ENCODE measurements around the gene POLE4. TPM values are rescaled to one million over a fixed set of nuclear protein-coding genes. Genes with fewer than 3 reads are reported as not detected.

Gene POLE4
- total and polyA plus RNA-seq, 2 experiments from 2014 or later = 20.6 to 134 TPM

- WGBS, 2 experiments (ENCODE audit: low coverage in 1 of 2, low lambda C conversion rate in 2 of 2, missing lambda C conversion rate in 2 of 2) = 86 to 91% methylated on average over 2 of the region's 2 CpGs
- H3K9ac ChIP-seq = no peak overlapping the region
- H3K27me3 ChIP-seq (replicated peaks; ENCODE audit: insufficient read depth) = no peaks in the 10 kb centered on the region
- no peaks in the 10 kb centered on the region; the same call in 1 of the 2 replicates for H4K20me1 ChIP-seq (ENCODE audit: insufficient read depth)
- H3F3A ChIP-seq (ENCODE audit: insufficient read depth) = peaks cover 6% of the 10 kb centered on the region; the same call in 1 of the 2 replicates
- TF ChIP-seq EZH2 (IDR thresholded peaks at IDR 0.05; ENCODE audit: insufficient read depth, poor library complexity, severe bottlenecking) (no peak), EZH2phosphoT487 (IDR thresholded peaks at IDR 0.05; ENCODE audit: insufficient read depth, low read depth) (no peak)
- DNase-seq = no peak
- H3K9me3 ChIP-seq (ENCODE audit: low read depth) = no peaks in the 10 kb centered on the region
- no peak overlapping the region for H3K27ac ChIP-seq
- H3K79me2 ChIP-seq (ENCODE audit: insufficient read depth) = no peaks in the 10 kb centered on the region
- no peak overlapping the region for H2AFZ ChIP-seq
- in situ Hi-C loops (cut with MboI) = loop anchor here (25.0 kb wide), 1 partner anchor 691 kb away; no protein-coding TSS in a partner anchor
- H3K9me2 ChIP-seq (ENCODE audit: insufficient read depth) = no peaks in the 10 kb centered on the region
- H3K4me1 ChIP-seq (ENCODE audit: insufficient read depth) = peaks cover 17% of the 10 kb centered on the region
- H3K36me3 ChIP-seq (ENCODE audit: low read depth) = no peaks in the 10 kb centered on the region
- no peak overlapping the region for H3K4me3 ChIP-seq
- H3K4me2 ChIP-seq (ENCODE audit: unreplicated experiment) = no peak overlapping the region
Measured at GRCh38 chr2:74921236-74921736, 37.2 kb upstream of the POLE4 start.

- Histone ChIP-seq H3K27ac (no peak overlapping the region), H3K27me3 (replicated peaks; ENCODE audit: insufficient read depth) (no peaks in the 10 kb centered on the region), H3K4me3 (no peak overlapping the region), H3K4me1 (ENCODE audit: insufficient read depth) (peaks cover 6% of the 10 kb centered on the region), H3K9me3 (ENCODE audit: low read depth) (no peaks in the 10 kb centered on the region), H2AFZ (no peak overlapping the region), H3K79me2 (ENCODE audit: insufficient read depth) (no peaks in the 10 kb centered on the region), H3K9ac (no peak overlapping the region), H3K36me3 (ENCODE audit: low read depth) (no peaks in the 10 kb centered on the region), H4K20me1 (ENCODE audit: insufficient read depth) (no peaks in the 10 kb centered on the region; the same call in 1 of the 2 replicates), H3K4me2 (ENCODE audit: unreplicated experiment) (no peak overlapping the region), H3F3A (ENCODE audit: insufficient read depth) (no peaks in the 10 kb centered on the region; the same call in 1 of the 2 replicates), H3K9me2 (ENCODE audit: insufficient read depth) (no peaks in the 10 kb centered on the region)
- in situ Hi-C loops (cut with MboI) = loop anchor here (25.0 kb wide), 1 partner anchor 690 kb away; no protein-coding TSS in a partner anchor
- DNase-seq = peak; percentile 28
- 76 to 85% methylated on average over 5 of the region's 5 CpGs for WGBS, 2 experiments (ENCODE audit: low coverage in 1 of 2, low lambda C conversion rate in 2 of 2, missing lambda C conversion rate in 2 of 2)
- TF ChIP-seq EZH2 (IDR thresholded peaks at IDR 0.05; ENCODE audit: insufficient read depth, poor library complexity, severe bottlenecking) = no peak
- TF ChIP-seq EZH2phosphoT487 (IDR thresholded peaks at IDR 0.05; ENCODE audit: insufficient read depth, low read depth) = no peak
Measured at GRCh38 chr2:74922592-74923227, 35.7 kb upstream of the POLE4 start.

GRCh38 chr2:74924463-74925265 is 33.8 kb upstream of the POLE4 start:
- in situ Hi-C loops (cut with MboI) = loop anchor here (25.0 kb wide), 1 partner anchor 688 kb away; no protein-coding TSS in a partner anchor

DNA sequence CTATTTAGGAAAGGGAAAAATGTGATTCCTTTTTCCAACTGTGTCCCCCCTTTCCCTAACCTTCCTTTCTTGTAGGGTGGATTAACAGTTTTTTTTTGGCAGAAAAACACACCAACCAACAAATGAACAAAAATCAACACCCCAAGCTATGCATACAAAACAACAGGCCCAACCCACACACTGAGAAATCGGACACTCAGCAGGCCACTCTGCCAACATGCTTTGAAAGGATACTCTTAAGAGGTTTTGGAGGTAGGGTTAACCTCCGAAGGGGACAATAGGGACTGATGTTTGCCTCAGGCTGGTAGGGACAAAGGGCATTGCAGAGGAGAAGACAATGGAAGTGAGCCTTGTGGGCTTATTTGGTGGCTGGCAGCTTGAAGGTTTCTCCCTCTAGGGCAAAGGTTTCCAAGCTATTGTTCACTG is 33.1 kb upstream of the POLE4 start:
- no peak overlapping the region for H3K4me2 ChIP-seq (ENCODE audit: unreplicated experiment)
- no peaks in the 10 kb centered on the region for H3K9me3 ChIP-seq (ENCODE audit: low read depth)
- no peaks in the 10 kb centered on the region for H4K20me1 ChIP-seq (ENCODE audit: insufficient read depth)
- in situ Hi-C loops (cut with MboI) = no loop called here
- no peak overlapping the region for H3K9ac ChIP-seq
- WGBS, 2 experiments (ENCODE audit: low coverage in 1 of 2, low lambda C conversion rate in 2 of 2, missing lambda C conversion rate in 2 of 2) = 61 to 67% methylated on average over 2 of the region's 2 CpGs
- no peaks in the 10 kb centered on the region for H3F3A ChIP-seq (ENCODE audit: insufficient read depth)
- no peak for DNase-seq
- H3K4me1 ChIP-seq (ENCODE audit: insufficient read depth) = no peaks in the 10 kb centered on the region
- no peaks in the 10 kb centered on the region for H3K9me2 ChIP-seq (ENCODE audit: insufficient read depth)
- no peaks in the 10 kb centered on the region for H3K36me3 ChIP-seq (ENCODE audit: low read depth)
- no peaks in the 10 kb centered on the region for H3K79me2 ChIP-seq (ENCODE audit: insufficient read depth)
- H3K27ac ChIP-seq = no peak overlapping the region
- H2AFZ ChIP-seq = no peak overlapping the region
- no peak overlapping the region for H3K4me3 ChIP-seq
- TF ChIP-seq EZH2phosphoT487 (IDR thresholded peaks at IDR 0.05; ENCODE audit: insufficient read depth, low read depth) = no peak
- no peak for TF ChIP-seq EZH2 (IDR thresholded peaks at IDR 0.05; ENCODE audit: insufficient read depth, poor library complexity, severe bottlenecking)
- no peaks in the 10 kb centered on the region for H3K27me3 ChIP-seq (replicated peaks; ENCODE audit: insufficient read depth)

More at GRCh38 chr2:74924463-74925265, 33.8 kb upstream of the POLE4 start:
- DNase-seq = no peak
- no peaks in the 10 kb centered on the region for H4K20me1 ChIP-seq (ENCODE audit: insufficient read depth)
- no peak overlapping the region for H3K4me3 ChIP-seq
- no peak for TF ChIP-seq EZH2 (IDR thresholded peaks at IDR 0.05; ENCODE audit: insufficient read depth, poor library complexity, severe bottlenecking)
- TF ChIP-seq EZH2phosphoT487 (IDR thresholded peaks at IDR 0.05; ENCODE audit: insufficient read depth, low read depth) = no peak
- H3K9me3 ChIP-seq (ENCODE audit: low read depth) = no peaks in the 10 kb centered on the region
- H3K4me1 ChIP-seq (ENCODE audit: insufficient read depth) = no peaks in the 10 kb centered on the region
- no peak overlapping the region for H2AFZ ChIP-seq
- WGBS, 2 experiments (ENCODE audit: low coverage in 1 of 2, low lambda C conversion rate in 2 of 2, missing lambda C conversion rate in 2 of 2) = 74 to 77% methylated on average over 11 of the region's 11 CpGs
- no peaks in the 10 kb centered on the region for H3K9me2 ChIP-seq (ENCODE audit: insufficient read depth)
- H3K9ac ChIP-seq = no peak overlapping the region
- no peak overlapping the region for H3K27ac ChIP-seq
- H3K27me3 ChIP-seq (replicated peaks; ENCODE audit: insufficient read depth) = no peaks in the 10 kb centered on the region
- H3K4me2 ChIP-seq (ENCODE audit: unreplicated experiment) = no peak overlapping the region
- H3F3A ChIP-seq (ENCODE audit: insufficient read depth) = no peaks in the 10 kb centered on the region
- no peaks in the 10 kb centered on the region for H3K36me3 ChIP-seq (ENCODE audit: low read depth)
- H3K79me2 ChIP-seq (ENCODE audit: insufficient read depth) = no peaks in the 10 kb centered on the region
